Measurements from ENCODE around the gene GPR162.

- TF ChIP-seq PATZ1 (CRISPR knock-in tag; IDR thresholded peaks at IDR 0.05; ENCODE audit: borderline replicate concordance): no peak
- no peak for TF ChIP-seq RARB (CRISPR knock-in tag; IDR thresholded peaks at IDR 0.05)
- TF ChIP-seq CREB5 (CRISPR knock-in tag; IDR thresholded peaks at IDR 0.05; ENCODE audit: low read depth): no peak
- TF ChIP-seq ZC3H10 (CRISPR knock-in tag; IDR thresholded peaks at IDR 0.05): no peak
- no peak for TF ChIP-seq ZFP30 (CRISPR knock-in tag; IDR thresholded peaks at IDR 0.05)
- TF ChIP-seq TCF4 (CRISPR knock-in tag; IDR thresholded peaks at IDR 0.05; ENCODE audit: borderline replicate concordance): no peak
- no peak for TF ChIP-seq ESRRG (CRISPR knock-in tag; IDR thresholded peaks at IDR 0.05)
Measured at GRCh38 chr12:6778217-6778573, 43.4 kb upstream of the GPR162 start.
